Endothelial cell of umbilical vein (primary cell): Measurements from ENCODE around the gene CPED1. TPM values are rescaled to one million over a fixed set of nuclear protein-coding genes. Genes with fewer than 3 reads are reported as not detected.

Experiments used
- BruUV-seq: library from RNA; stranded (reverse); fragments of 400-500 nt; replicated peaks from 2 replicates; lab custom pipeline; 2021; lab: Mats Ljungman, UMichigan
- CTCF ChIA-PET: fragments of 300-600, 350-600 bp; sonication (Branson Sonifier 250); formaldehyde crosslinking; loops from one replicate; lab custom pipeline; 2021; ENCODE audit warnings: antibody characterized with exemption, inconsistent platforms; lab: Charles Lee
- POLR2A ChIA-PET: fragments of 300-600, 350-600 bp; sonication (Branson Sonifier 250); formaldehyde crosslinking; loops from one replicate; lab custom pipeline; 2021; ENCODE audit warnings: antibody characterized with exemption, inconsistent platforms; lab: Charles Lee
- DNase-seq: peaks from one replicate; pipeline ENCODE4 v3.0.0-alpha.2; 2011; ENCODE audit warnings: low read depth, low spot score
- FAIRE-seq: peaks from 2 replicates; lab custom pipeline; 2011; peaks lifted over from hg19 to GRCh38; lab: Jason Lieb, UNC
- H2AFZ ChIP-seq: 2 replicates; pipeline ENCODE4 v1.6.0; 2012; ENCODE audit warnings: low read depth, low read length, control low read depth, inconsistent platforms
- H3K27ac ChIP-seq: 2 replicates; pipeline ENCODE4 v1.5.1; 2011; ENCODE audit warnings: low read depth, mild to moderate bottlenecking, control low read depth, low read length, moderate library complexity; ENCODE audit not compliant: insufficient read depth
- H3K27me3 ChIP-seq, 2 experiments: 2 replicates each; pipeline versions ENCODE4 v1.6.0 to v1.6.1; 2011; ENCODE audit warnings: low read length in 2 of 2, mixed read lengths in 1 of 2; ENCODE audit not compliant: control insufficient read depth in 2 of 2, insufficient read depth in 2 of 2
- H3K36me3 ChIP-seq, 2 experiments: 2 replicates in 1 of 2; 3 replicates in 1 of 2; pipeline ENCODE4 v1.5.1; 2011; ENCODE audit warnings: low read length in 2 of 2, mild to moderate bottlenecking in 1 of 2, moderate library complexity in 1 of 2; ENCODE audit not compliant: control insufficient read depth in 2 of 2, insufficient read depth in 2 of 2; ENCODE audit errors: extremely low read depth in 1 of 2
- H3K4me1 ChIP-seq: 3 replicates; pipeline ENCODE4 v1.5.1; 2011; ENCODE audit warnings: mild to moderate bottlenecking, low read length; ENCODE audit not compliant: control insufficient read depth, insufficient read depth; ENCODE audit errors: extremely low read depth
- H3K4me2 ChIP-seq: 2 replicates; pipeline ENCODE4 v1.6.1; 2011; ENCODE audit warnings: low read length, control low read depth, mixed read lengths; ENCODE audit not compliant: insufficient read depth
- H3K4me3 ChIP-seq, 3 experiments: fragments of 200-600 bp in 1 of 3; sonication (generic), shearing (Covaris generic) in 1 of 3; replicated peaks in 1 of 3; 2 replicates each; pipeline ENCODE4 v1.5.1; 2011 to 2016; ENCODE audit warnings: control low read depth in 3 of 3, low read length in 3 of 3, mild to moderate bottlenecking in 2 of 3, inconsistent platforms in 1 of 3, low read depth in 1 of 3, moderate library complexity in 1 of 3; ENCODE audit not compliant: insufficient read depth in 1 of 3
- H3K79me2 ChIP-seq: 2 replicates; pipeline ENCODE4 v1.6.0; 2012; ENCODE audit warnings: low read length, inconsistent platforms; ENCODE audit not compliant: control insufficient read depth, insufficient read depth
- H3K9ac ChIP-seq: replicated peaks from 2 replicates; pipeline ENCODE3; 2011; ENCODE audit warnings: low read length, control low read depth; ENCODE audit not compliant: insufficient read depth; ENCODE audit errors: extremely low read depth
- H3K9me1 ChIP-seq: replicated peaks from 3 replicates; pipeline ENCODE4 v1.6.0; 2011; ENCODE audit warnings: mild to moderate bottlenecking, low read length; ENCODE audit not compliant: control insufficient read depth, insufficient read depth; ENCODE audit errors: extremely low read depth
- H3K9me3 ChIP-seq: replicated peaks from 2 replicates; pipeline ENCODE4 v1.5.1; 2012; ENCODE audit warnings: low read length, inconsistent platforms; ENCODE audit not compliant: control insufficient read depth, insufficient read depth
- H4K20me1 ChIP-seq: replicated peaks from 2 replicates; pipeline ENCODE3; 2011; ENCODE audit warnings: mild to moderate bottlenecking, low read length; ENCODE audit not compliant: control insufficient read depth, insufficient read depth; ENCODE audit errors: extremely low read depth
- CTCF ChIP-seq, 2 donors: IDR thresholded peaks; 1 replicate in 1 of 2; 2 replicates in 1 of 2; pipeline ENCODE4 v1.5.1; 2011; ENCODE audit warnings: low read length in 2 of 2, mild to moderate bottlenecking in 2 of 2, moderate library complexity in 2 of 2, control low read depth in 1 of 2, inconsistent platforms in 1 of 2, low read depth in 1 of 2; ENCODE audit not compliant: insufficient read depth in 1 of 2; ENCODE audit errors: extremely low read depth in 1 of 2
- EZH2 ChIP-seq: IDR thresholded peaks from 2 replicates; pipeline ENCODE4 v1.6.1; 2012; ENCODE audit warnings: borderline replicate concordance, low read depth, mild to moderate bottlenecking, moderate library complexity, low read length, inconsistent platforms; ENCODE audit not compliant: severe bottlenecking
- JUN ChIP-seq: IDR thresholded peaks from 2 replicates; pipeline ENCODE4 v1.6.1; 2011; ENCODE audit warnings: borderline replicate concordance, low read depth; ENCODE audit not compliant: insufficient read length, insufficient read depth
- MAX ChIP-seq: IDR thresholded peaks from 2 replicates; pipeline ENCODE4 v1.6.1; 2011; ENCODE audit not compliant: insufficient read depth, insufficient read length
- MYC ChIP-seq: IDR thresholded peaks from one replicate; pipeline ENCODE4 v1.6.1; 2011; ENCODE audit warnings: mild to moderate bottlenecking, low read depth, low read length
- POLR2A ChIP-seq: IDR thresholded peaks from 2 replicates; pipeline ENCODE4 v1.6.1; 2012; ENCODE audit warnings: low read depth, mild to moderate bottlenecking, control low read depth, low read length
- POLR2AphosphoS5 ChIP-seq: IDR thresholded peaks from 2 replicates; pipeline ENCODE4 v1.6.1; 2012; ENCODE audit warnings: low read depth, mild to moderate bottlenecking, control low read depth, low read length, moderate library complexity; ENCODE audit not compliant: insufficient read depth
- dilution Hi-C: fragments of 300-500 bp; cut with MboI; formaldehyde crosslinking; loops from one replicate; pipeline ENCODE4 v1.15.0; 2019; ENCODE audit warnings: low sequenced_read_pairs; ENCODE audit not compliant: extremely low pct_ligation_motif_present
- intact Hi-C: fragments of 100-400 bp; cut with micrococcal nuclease; formaldehyde crosslinking; loops from one replicate; pipeline ENCODE4 v1.10.0; 2022
- polyA plus RNA-seq, 4 experiments: library from polyadenylated mRNA; depleted of rRNA in 3 of 4; stranded (reverse) in 3 of 4; unstranded in 1 of 4; fragments of >200 nt; gene quantifications; 2 replicates each; pipeline versions ENCODE4 v1.2.1 to v1.2.3, GENCODE V29; 2011 to 2012; ENCODE audit warnings: missing spikeins in 1 of 4
- total RNA-seq: library from RNA; stranded (reverse); gene quantifications from 2 replicates; pipeline ENCODE4 v1.2.3, GENCODE V29; 2021

Gene CPED1
- total and polyA plus RNA-seq, 2 donors (not counting 3 experiments of a cell fraction or from before 2014, with no cell fraction given) = 0.22 to 3.0 TPM

- no peaks in the 10 kb centered on the region for H3K36me3 ChIP-seq
- no peak overlapping the region for H3K4me2 ChIP-seq
- no peak overlapping the region for H3K9ac ChIP-seq
- no peaks in the 10 kb centered on the region for H3K4me1 ChIP-seq
- DNase-seq = no peak
- H3K4me3 ChIP-seq = no peak overlapping the region
- intact Hi-C loops (no loop called here), dilution Hi-C loops (no loop called here)
- H3K9me3 ChIP-seq = no peaks in the 10 kb centered on the region
- H3K27me3 ChIP-seq = peaks cover 0 to 3% of the 10 kb centered on the region in 2 experiments
- peaks cover 2% of the 10 kb centered on the region for H3K9me1 ChIP-seq
- BruUV-seq = no TSS peak
- no peak overlapping the region for H3K27ac ChIP-seq
- no peaks in the 10 kb centered on the region for H4K20me1 ChIP-seq
- no peak overlapping the region for H2AFZ ChIP-seq
- TF ChIP-seq POLR2AphosphoS5 (no peak), MYC (no peak), EZH2 (no peak), MAX (no peak), CTCF (IDR thresholded peaks at IDR 0.05; ENCODE audit: extremely low read depth in 1 of 2, insufficient read depth in 1 of 2, low read depth in 1 of 2, low read length in 2 of 2) (no peak), POLR2A (no peak), JUN (no peak)
- no peaks in the 10 kb centered on the region for H3K79me2 ChIP-seq
- CTCF ChIA-PET = interaction anchor here (1.4 kb wide), 1 partner anchor 20 kb away, joined by 4 read pairs; no protein-coding TSS in a partner anchor
- FAIRE-seq = no peak
- POLR2A ChIA-PET = no interaction called here
Measured at GRCh38 chr7:121197455-121197854, 208.9 kb downstream of the CPED1 start.
